Neural cell (in vitro differentiated cells): ENCODE data around the gene SNPH.

Experiments
- TAF1 ChIP-seq: IDR thresholded peaks from 2 replicates; pipeline ENCODE4 v1.6.1; 2012; ENCODE audit warnings: low read depth
- TF ChIP-seq, protein P1 (sequence below): fragments of 450-650 bp; IDR thresholded peaks from 2 replicates; pipeline ENCODE4 v1.5.1; 2014; ENCODE audit warnings: antibody characterized with exemption, mild to moderate bottlenecking, moderate library complexity; ENCODE audit not compliant: poor library complexity, severe bottlenecking

DNA sequence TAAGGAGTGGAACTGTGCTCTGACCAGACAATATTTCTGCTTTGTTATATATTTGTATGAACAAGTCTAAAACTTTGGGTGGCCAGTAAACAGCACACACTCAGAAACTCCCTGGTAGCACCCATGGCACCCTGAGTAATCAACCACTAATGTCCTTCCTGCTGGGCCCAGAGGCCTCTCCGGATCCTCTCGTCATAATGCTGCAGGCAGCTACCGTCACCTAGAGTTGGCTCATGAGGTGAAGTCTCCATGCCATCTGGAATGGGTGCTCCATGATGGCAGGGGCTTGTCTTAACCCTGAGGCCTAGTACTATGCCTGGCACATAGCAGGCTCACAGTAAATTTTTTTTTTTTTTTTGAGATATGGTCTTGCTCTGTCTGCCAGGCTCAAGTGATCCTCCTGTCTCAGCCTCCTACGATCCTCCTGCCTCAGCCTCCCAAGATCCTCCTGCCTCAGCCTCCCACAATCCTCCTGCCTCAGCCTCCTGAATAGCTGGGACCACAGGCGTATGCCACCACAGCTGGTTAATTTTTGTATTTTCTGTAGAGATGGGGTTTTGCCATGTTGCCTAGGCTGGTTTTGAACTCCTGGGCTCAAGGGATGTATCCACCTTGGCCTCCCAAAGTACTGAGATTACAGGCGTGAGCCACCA lies 65.8 kb downstream of the SNPH start:
- TF ChIP-seq, protein P1, sequence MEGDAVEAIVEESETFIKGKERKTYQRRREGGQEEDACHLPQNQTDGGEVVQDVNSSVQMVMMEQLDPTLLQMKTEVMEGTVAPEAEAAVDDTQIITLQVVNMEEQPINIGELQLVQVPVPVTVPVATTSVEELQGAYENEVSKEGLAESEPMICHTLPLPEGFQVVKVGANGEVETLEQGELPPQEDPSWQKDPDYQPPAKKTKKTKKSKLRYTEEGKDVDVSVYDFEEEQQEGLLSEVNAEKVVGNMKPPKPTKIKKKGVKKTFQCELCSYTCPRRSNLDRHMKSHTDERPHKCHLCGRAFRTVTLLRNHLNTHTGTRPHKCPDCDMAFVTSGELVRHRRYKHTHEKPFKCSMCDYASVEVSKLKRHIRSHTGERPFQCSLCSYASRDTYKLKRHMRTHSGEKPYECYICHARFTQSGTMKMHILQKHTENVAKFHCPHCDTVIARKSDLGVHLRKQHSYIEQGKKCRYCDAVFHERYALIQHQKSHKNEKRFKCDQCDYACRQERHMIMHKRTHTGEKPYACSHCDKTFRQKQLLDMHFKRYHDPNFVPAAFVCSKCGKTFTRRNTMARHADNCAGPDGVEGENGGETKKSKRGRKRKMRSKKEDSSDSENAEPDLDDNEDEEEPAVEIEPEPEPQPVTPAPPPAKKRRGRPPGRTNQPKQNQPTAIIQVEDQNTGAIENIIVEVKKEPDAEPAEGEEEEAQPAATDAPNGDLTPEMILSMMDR, result no peak
- TF ChIP-seq TAF1, result no peak
